H1 (cell line): ENCODE data around the gene EXTL1. TPM values are rescaled to one million over a fixed set of nuclear protein-coding genes. Genes with fewer than 3 reads are reported as not detected.

ENCODE experiments used
- CTCF ChIA-PET: fragments of 300-600 bp; sonication (Branson Sonifier 250); formaldehyde crosslinking; loops from one replicate; lab custom pipeline; 2021; ENCODE audit not compliant: partially characterized antibody; lab: Charles Lee
- POLR2A ChIA-PET: fragments of 300-600 bp; sonication (Branson Sonifier 250); formaldehyde crosslinking; loops from one replicate; lab custom pipeline; 2021; ENCODE audit warnings: inconsistent platforms; ENCODE audit not compliant: partially characterized antibody; lab: Charles Lee
- DNase-seq, 2 experiments: peaks; one replicate each; pipeline versions ENCODE4 v3.0.0 to v3.0.0-alpha.2; 2010 to 2022; ENCODE audit warnings: low spot score in 2 of 2, low read depth in 1 of 2, mixed read lengths in 1 of 2
- FAIRE-seq: peaks from 2 replicates; lab custom pipeline; 2011; peaks lifted over from hg19 to GRCh38; lab: Jason Lieb, UNC
- H2AFZ ChIP-seq: 2 replicates; pipeline ENCODE4 v1.8.1; 2012; ENCODE audit warnings: low read length, inconsistent platforms
- H2AK5ac ChIP-seq: 2 replicates; pipeline ENCODE4 v1.6.1; 2013; ENCODE audit warnings: low read depth, low read length
- H2BK120ac ChIP-seq: replicated peaks from 2 replicates; pipeline ENCODE3; 2013; ENCODE audit warnings: low read depth, low read length, inconsistent platforms
- H2BK12ac ChIP-seq: 2 replicates; pipeline ENCODE4 v1.6.1; 2013; ENCODE audit warnings: low read depth, low read length
- H2BK15ac ChIP-seq: 2 replicates; pipeline ENCODE4 v1.6.1; 2013; ENCODE audit warnings: low read length
- H2BK20ac ChIP-seq: 2 replicates; pipeline ENCODE4 v1.6.1; 2013; ENCODE audit warnings: low read length
- H2BK5ac ChIP-seq: 2 replicates; pipeline ENCODE4 v1.6.1; 2013; ENCODE audit warnings: low read depth, low read length
- H3K14ac ChIP-seq: 2 replicates; pipeline ENCODE4 v1.6.1; 2013; ENCODE audit warnings: inconsistent platforms; ENCODE audit not compliant: insufficient read length
- H3K18ac ChIP-seq: 2 replicates; pipeline ENCODE4 v1.6.1; 2013; ENCODE audit warnings: low read length; ENCODE audit errors: extremely low read depth
- H3K23ac ChIP-seq: 2 replicates; pipeline ENCODE4 v1.6.1; 2013; ENCODE audit warnings: inconsistent platforms; ENCODE audit not compliant: insufficient read length
- H3K23me2 ChIP-seq: 2 replicates; pipeline ENCODE4 v1.6.1; 2013; ENCODE audit warnings: low read depth, low read length
- H3K27ac ChIP-seq: 2 replicates; pipeline ENCODE4 v1.6.1; 2011; ENCODE audit warnings: low read depth, low read length, inconsistent platforms
- H3K27me3 ChIP-seq, 4 experiments: replicated peaks in 1 of 4; 1 replicate in 1 of 4; 2 replicates in 3 of 4; pipeline versions ENCODE4 v1.6.1 to v1.8.1; 2011 to 2013; ENCODE audit warnings: low read length in 3 of 4, mild to moderate bottlenecking in 3 of 4, inconsistent platforms in 2 of 4, mixed read lengths in 2 of 4, moderate library complexity in 1 of 4; ENCODE audit not compliant: control insufficient read depth in 3 of 4, insufficient read depth in 3 of 4; ENCODE audit errors: extremely low read depth in 1 of 4
- H3K36me3 ChIP-seq, 4 experiments: 2 replicates each; pipeline versions ENCODE4 v1.6.1 to v1.8.1; 2011 to 2013; ENCODE audit warnings: mild to moderate bottlenecking in 4 of 4, low read length in 3 of 4, moderate library complexity in 2 of 4, control low read depth in 1 of 4, inconsistent platforms in 1 of 4; ENCODE audit not compliant: insufficient read depth in 4 of 4, control insufficient read depth in 2 of 4
- H3K4ac ChIP-seq: replicated peaks from 2 replicates; pipeline ENCODE3; 2013; ENCODE audit warnings: low read length, low read depth, mixed read lengths, inconsistent platforms; ENCODE audit not compliant: insufficient read length
- H3K4me1 ChIP-seq, 4 experiments: replicated peaks in 1 of 4; 1 replicate in 1 of 4; 2 replicates in 3 of 4; pipeline versions ENCODE4 v1.6.1 to v1.8.1; 2011 to 2013; ENCODE audit warnings: low read length in 3 of 4, inconsistent platforms in 2 of 4, mixed read lengths in 1 of 4; ENCODE audit not compliant: insufficient read depth in 4 of 4, control insufficient read depth in 3 of 4
- H3K4me2 ChIP-seq, 2 experiments: 2 replicates each; pipeline versions ENCODE4 v1.6.1 to v1.8.1; 2011 to 2013; ENCODE audit warnings: low read depth in 2 of 2, low read length in 2 of 2, control low read depth in 1 of 2, inconsistent platforms in 1 of 2, mild to moderate bottlenecking in 1 of 2; ENCODE audit not compliant: insufficient read depth in 1 of 2
- H3K4me3 ChIP-seq, 4 experiments: fragments of 200-600, 300-600 bp in 1 of 4; sonication (generic), shearing (Covaris generic), sonication (Bioruptor Twin) in 1 of 4; 2 replicates each; pipeline versions ENCODE4 v1.5.1 to v1.8.1; 2011 to 2016; ENCODE audit warnings: low read length in 4 of 4, low read depth in 3 of 4, control low read depth in 2 of 4, inconsistent platforms in 2 of 4, mild to moderate bottlenecking in 2 of 4, mixed read lengths in 1 of 4, moderate library complexity in 1 of 4; ENCODE audit not compliant: insufficient read depth in 2 of 4; ENCODE audit errors: extremely low read depth in 1 of 4
- H3K56ac ChIP-seq: replicated peaks from 2 replicates; pipeline ENCODE3; 2013; ENCODE audit warnings: low read depth, mild to moderate bottlenecking, mixed read lengths, low read length, inconsistent platforms; ENCODE audit not compliant: insufficient read length
- H3K79me1 ChIP-seq: 2 replicates; pipeline ENCODE4 v1.6.1; 2013; ENCODE audit warnings: low read depth, low read length, control low read depth
- H3K79me2 ChIP-seq, 2 experiments: 2 replicates each; pipeline versions ENCODE4 v1.6.1 to v1.8.1; 2012 to 2013; ENCODE audit warnings: low read length in 2 of 2, mild to moderate bottlenecking in 2 of 2, inconsistent platforms in 1 of 2; ENCODE audit not compliant: insufficient read depth in 2 of 2, control insufficient read depth in 1 of 2
- H3K9ac ChIP-seq, 4 experiments: replicated peaks in 1 of 4; 1 replicate in 1 of 4; 2 replicates in 3 of 4; pipeline versions ENCODE4 v1.6.1 to v1.8.1; 2011 to 2013; ENCODE audit warnings: low read depth in 3 of 4, low read length in 3 of 4, control low read depth in 2 of 4, mild to moderate bottlenecking in 2 of 4, moderate library complexity in 2 of 4, inconsistent platforms in 1 of 4; ENCODE audit errors: extremely low read depth in 1 of 4
- H3K9me3 ChIP-seq, 2 experiments: 2 replicates each; pipeline versions ENCODE4 v1.6.1 to v1.8.1; 2012 to 2013; ENCODE audit warnings: mild to moderate bottlenecking in 2 of 2, moderate library complexity in 2 of 2, control low read depth in 1 of 2, inconsistent platforms in 1 of 2, low read depth in 1 of 2, low read length in 1 of 2, mixed read lengths in 1 of 2; ENCODE audit not compliant: insufficient read depth in 2 of 2
- H4K20me1 ChIP-seq, 2 experiments: replicated peaks in 1 of 2; 2 replicates each; pipeline versions ENCODE3 to v1.8.1; 2011 to 2013; ENCODE audit warnings: inconsistent platforms in 2 of 2, low read length in 2 of 2, mild to moderate bottlenecking in 1 of 2; ENCODE audit not compliant: insufficient read depth in 2 of 2, control insufficient read depth in 1 of 2
- H4K5ac ChIP-seq: 2 replicates; pipeline ENCODE4 v1.6.1; 2013; ENCODE audit warnings: low read length, low read depth, mixed read lengths, inconsistent platforms; ENCODE audit not compliant: insufficient read length
- H4K8ac ChIP-seq: 2 replicates; pipeline ENCODE4 v1.8.0; 2013; ENCODE audit warnings: mild to moderate bottlenecking, moderate library complexity, low read length, inconsistent platforms; ENCODE audit not compliant: insufficient read depth; ENCODE audit errors: extremely low read depth
- H4K91ac ChIP-seq: replicated peaks from 2 replicates; pipeline ENCODE3; 2013; ENCODE audit warnings: low read length, mixed read lengths, inconsistent platforms; ENCODE audit not compliant: insufficient read length
- BACH1 ChIP-seq: IDR thresholded peaks from 2 replicates; pipeline ENCODE4 v1.6.1; 2012; ENCODE audit warnings: low read length, improper control_type of control experiment
- CBX5 ChIP-seq: fragments of 300-800, 300-1000 bp; sonication (generic); IDR thresholded peaks from 2 replicates; pipeline ENCODE4 v1.7.1; 2016; ENCODE audit warnings: antibody characterized with exemption, low read length, low read depth
- CEBPB ChIP-seq: IDR thresholded peaks from 2 replicates; pipeline ENCODE4 v1.6.1; 2012; ENCODE audit warnings: low read depth, low read length
- GABPA ChIP-seq: IDR thresholded peaks from 2 replicates; pipeline ENCODE4 v1.6.1; 2011; ENCODE audit warnings: mild to moderate bottlenecking, low read length, moderate library complexity, borderline replicate concordance; ENCODE audit not compliant: insufficient read depth
- KDM5A ChIP-seq: fragments of 200-600 bp; IDR thresholded peaks from 2 replicates; pipeline ENCODE4 v1.7.1; 2012; ENCODE audit warnings: mild to moderate bottlenecking, low read length, inconsistent platforms, mixed read lengths
- MAX ChIP-seq: IDR thresholded peaks from 2 replicates; pipeline ENCODE4 v1.6.1; 2012; ENCODE audit warnings: inconsistent platforms
- POU5F1 ChIP-seq: IDR thresholded peaks from 2 replicates; pipeline ENCODE4 v1.6.1; 2011; ENCODE audit warnings: low read depth, mild to moderate bottlenecking, low read length, moderate library complexity
- SIN3A ChIP-seq, 2 experiments: IDR thresholded peaks in 1 of 2; conservative IDR thresholded peaks in 1 of 2; 2 replicates each; pipeline ENCODE4 v1.6.1; 2011 to 2012; ENCODE audit warnings: low read length in 2 of 2, improper control_type of control experiment in 1 of 2, low read depth in 1 of 2, mild to moderate bottlenecking in 1 of 2
- SIRT6 ChIP-seq: IDR thresholded peaks from one replicate; pipeline ENCODE4 v1.7.1; 2012; ENCODE audit warnings: low read length, inconsistent platforms
- SP2 ChIP-seq: IDR thresholded peaks from 2 replicates; pipeline ENCODE4 v1.6.1; 2012; ENCODE audit warnings: mild to moderate bottlenecking, low read length, inconsistent platforms
- SP4 ChIP-seq: IDR thresholded peaks from 2 replicates; pipeline ENCODE4 v1.6.1; 2012; ENCODE audit warnings: low read length, inconsistent platforms
- WGBS, 2 experiments: shearing (Covaris generic) in 1 of 2; methylation state at CpG; one replicate each; pipeline versions ENCODE4 v1.1.6 to v1.1.7; 2013 to 2015; ENCODE audit warnings: low lambda C conversion rate in 2 of 2, mixed read lengths in 2 of 2, inconsistent platforms in 1 of 2, low coverage in 1 of 2, missing lambda C conversion rate in 1 of 2; ENCODE audit not compliant: insufficient replicate concordance in 2 of 2, insufficient coverage in 1 of 2, insufficient read length in 1 of 2; ENCODE audit errors: extremely low coverage in 1 of 2, missing lambda C conversion rate in 1 of 2; 5-methylcytosine and 5-hydroxymethylcytosine counted together
- polyA plus RNA-seq, 7 experiments: library from polyadenylated mRNA; depleted of rRNA in 3 of 7; stranded (reverse) in 5 of 7; unstranded in 2 of 7; fragments of >200 nt in 5 of 7; fragments of 200-250 nt in 2 of 7; gene quantifications; 1 replicate in 5 of 7; 2 replicates in 1 of 7; 4 replicates in 1 of 7; pipeline versions ENCODE4 v1.2.1 to v1.2.3, GENCODE V29; 2011 to 2013; ENCODE audit warnings: missing spikeins in 2 of 7, mixed read lengths in 2 of 7
- total RNA-seq: library from RNA; stranded (reverse); fragmentation: NEBNext Ultra II Directional; extraction: Animal tissue kit (Norgen Biotek cat#: 25700); gene quantifications from 2 replicates; pipeline ENCODE4 v1.2.1, GENCODE V29; 2021
- TF ChIP-seq, protein P1 (sequence below), 3 experiments: IDR thresholded peaks; 1 replicate in 2 of 3; 2 replicates in 1 of 3; pipeline versions ENCODE4 v1.5.1 to v1.6.1; 2011; ENCODE audit warnings: low read length in 3 of 3, mild to moderate bottlenecking in 3 of 3, inconsistent platforms in 2 of 3, low read depth in 1 of 3, moderate library complexity in 1 of 3; ENCODE audit not compliant: insufficient read depth in 1 of 3; ENCODE audit errors: control extremely low read depth in 1 of 3

EXTL1 gene
- total and polyA plus RNA-seq, 2 of the 8 experiments (the other 6 are each of a cell fraction or from before 2014, with no cell fraction given), result 0.89 to 1.2 TPM

DNA sequence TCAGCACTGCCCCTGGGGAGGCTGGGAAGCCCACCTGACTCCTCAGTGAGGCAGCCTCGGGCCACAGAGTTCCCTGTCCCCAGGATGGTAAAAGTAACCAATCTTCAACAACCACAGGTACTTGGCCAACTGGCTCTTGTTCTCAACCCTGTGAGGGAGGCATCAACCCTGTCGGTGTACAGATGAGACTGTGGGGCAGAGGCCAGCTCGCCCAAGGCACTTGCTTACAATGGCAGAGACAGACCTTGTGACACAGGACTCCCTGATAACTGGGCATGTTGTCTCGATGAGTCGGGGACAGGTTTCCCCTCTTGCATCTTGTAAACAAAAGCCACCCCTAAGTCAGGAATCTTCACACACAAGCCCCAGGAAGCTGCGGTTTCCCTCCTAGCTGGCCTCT is 16.3 kb downstream of the EXTL1 start:
- Histone ChIP-seq H2BK12ac (no peak overlapping the region), H3K23ac (no peak overlapping the region), H2BK120ac (no peak overlapping the region), H3K4ac (no peak overlapping the region), H3K4me1 (peaks cover 0 to 8% (median 6%) of the 10 kb centered on the region in 4 experiments; a peak in 5 of 7 replicates), H4K20me1 (peaks cover 0 to 1% of the 10 kb centered on the region in 2 experiments), H3K18ac (no peak overlapping the region), H3K4me3 (no peak overlapping the region), H3K9me3 (no peaks in the 10 kb centered on the region), H3K23me2 (peaks cover 9% of the 10 kb centered on the region; the same call in 1 of the 2 replicates), H3K9ac (no peak overlapping the region), H3K56ac (no peak overlapping the region), H4K5ac (no peak overlapping the region), H3K36me3 (no peaks in the 10 kb centered on the region), H4K91ac (no peak overlapping the region), H2AFZ (no peak overlapping the region), H2BK15ac (0 out of 2 replicates have a peak overlapping the region, but pooled peaks have one; percentile 29), H3K27ac (no peak overlapping the region), H3K4me2 (no peak overlapping the region), H4K8ac (no peak overlapping the region; the same call in 1 of the 2 replicates), H3K79me1 (no peaks in the 10 kb centered on the region), H3K79me2 (no peaks in the 10 kb centered on the region), H2AK5ac (no peak overlapping the region), H3K14ac (no peak overlapping the region), H2BK5ac (no peak overlapping the region), H2BK20ac (no peak overlapping the region), H3K27me3 (peaks cover 6 to 36% (median 24%) of the 10 kb centered on the region in 4 experiments; a peak in 6 of 7 replicates)
- ChIA-PET CTCF (interaction anchor here (0.6 to 1.8 kb wide), 4 partner anchors 14 to 266 kb away, joined by 3 to 10 read pairs (median 4); no protein-coding TSS in a partner anchor), POLR2A (interaction anchor here (1.4 kb wide), 1 partner anchor 107 kb away, joined by 3 read pairs; no protein-coding TSS in a partner anchor)
- no peak for FAIRE-seq
- WGBS, 2 experiments, result 86% methylated on average over 6 of the region's 6 CpGs; no CpG with 5 or more reads in 1 of the 2 experiments
- no peak for DNase-seq
- no peak for TF ChIP-seq SP2
- no peak for TF ChIP-seq BACH1
- TF ChIP-seq KDM5A, result no peak
- no peak for TF ChIP-seq MAX
- no peak for TF ChIP-seq GABPA
- TF ChIP-seq, protein P1, sequence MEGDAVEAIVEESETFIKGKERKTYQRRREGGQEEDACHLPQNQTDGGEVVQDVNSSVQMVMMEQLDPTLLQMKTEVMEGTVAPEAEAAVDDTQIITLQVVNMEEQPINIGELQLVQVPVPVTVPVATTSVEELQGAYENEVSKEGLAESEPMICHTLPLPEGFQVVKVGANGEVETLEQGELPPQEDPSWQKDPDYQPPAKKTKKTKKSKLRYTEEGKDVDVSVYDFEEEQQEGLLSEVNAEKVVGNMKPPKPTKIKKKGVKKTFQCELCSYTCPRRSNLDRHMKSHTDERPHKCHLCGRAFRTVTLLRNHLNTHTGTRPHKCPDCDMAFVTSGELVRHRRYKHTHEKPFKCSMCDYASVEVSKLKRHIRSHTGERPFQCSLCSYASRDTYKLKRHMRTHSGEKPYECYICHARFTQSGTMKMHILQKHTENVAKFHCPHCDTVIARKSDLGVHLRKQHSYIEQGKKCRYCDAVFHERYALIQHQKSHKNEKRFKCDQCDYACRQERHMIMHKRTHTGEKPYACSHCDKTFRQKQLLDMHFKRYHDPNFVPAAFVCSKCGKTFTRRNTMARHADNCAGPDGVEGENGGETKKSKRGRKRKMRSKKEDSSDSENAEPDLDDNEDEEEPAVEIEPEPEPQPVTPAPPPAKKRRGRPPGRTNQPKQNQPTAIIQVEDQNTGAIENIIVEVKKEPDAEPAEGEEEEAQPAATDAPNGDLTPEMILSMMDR (IDR thresholded peaks at IDR 0.05; ENCODE audit: control extremely low read depth in 1 of 3, insufficient read depth in 1 of 3, low read depth in 1 of 3, low read length in 3 of 3), result no peak
- TF ChIP-seq CEBPB, result no peak
- TF ChIP-seq SIRT6, result no peak
- no peak for TF ChIP-seq SP4
- no peak for TF ChIP-seq POU5F1
- TF ChIP-seq CBX5, result no peak
- TF ChIP-seq SIN3A (conservative IDR thresholded peaks at IDR 0.05 in 1 of 2, IDR thresholded peaks at IDR 0.05 in 1 of 2; ENCODE audit: low read depth in 1 of 2, low read length in 2 of 2), result no peak
